GM19397 (cell line): ENCODE measurements around the gene COG6.
A peak's percentile ranks its signal among the peaks of the same experiment; 100 is the strongest.

Experiments used
- ATAC-seq: cut with Tn5 transposase; IDR thresholded peaks from one replicate; pipeline ENCODE4 v1.9.1; 2021; ENCODE audit warnings: mild to moderate bottlenecking, moderate library complexity; ENCODE audit not compliant: unreplicated experiment

COG6 gene

DNA sequence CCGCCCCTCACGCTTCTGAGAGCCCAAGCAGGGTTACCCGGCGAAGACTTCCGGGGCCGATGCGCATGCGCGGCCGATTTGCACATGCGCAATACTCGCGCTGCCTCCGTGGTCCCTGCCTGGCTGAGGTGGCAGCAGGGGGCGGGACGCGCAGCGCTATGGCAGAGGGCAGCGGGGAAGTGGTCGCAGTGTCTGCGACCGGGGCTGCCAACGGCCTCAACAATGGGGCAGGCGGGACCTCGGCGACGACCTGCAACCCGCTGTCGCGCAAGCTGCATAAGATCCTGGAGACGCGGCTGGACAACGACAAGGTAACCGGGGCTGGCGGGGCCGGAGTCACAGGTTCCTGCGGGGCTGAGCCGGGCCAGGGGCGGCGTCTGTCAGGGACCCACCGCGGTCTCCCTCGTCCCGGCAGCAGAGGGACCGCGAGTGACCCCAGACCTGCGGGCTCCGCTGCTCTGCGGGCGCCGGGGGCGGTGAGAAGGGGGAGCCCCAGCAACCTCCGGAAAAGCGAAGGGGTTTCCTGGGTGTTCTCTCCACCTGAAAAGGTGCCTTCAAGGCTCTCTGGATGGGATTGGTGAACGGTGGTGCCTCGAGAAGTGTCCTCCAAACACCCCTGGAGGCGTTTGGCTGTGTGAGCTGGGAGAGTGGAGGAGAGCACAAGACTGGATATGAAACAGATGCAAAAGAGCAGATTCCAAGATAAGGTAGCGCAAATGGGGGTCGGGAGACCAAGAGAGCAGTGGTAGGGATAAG lies at the start of gene COG6:
COG6 (plus strand) TSS at position 94 of the 756 bp plus-strand sequence; CDS start at position 159, 65 bp downstream.
- peak; percentile 98 for ATAC-seq

DNA sequence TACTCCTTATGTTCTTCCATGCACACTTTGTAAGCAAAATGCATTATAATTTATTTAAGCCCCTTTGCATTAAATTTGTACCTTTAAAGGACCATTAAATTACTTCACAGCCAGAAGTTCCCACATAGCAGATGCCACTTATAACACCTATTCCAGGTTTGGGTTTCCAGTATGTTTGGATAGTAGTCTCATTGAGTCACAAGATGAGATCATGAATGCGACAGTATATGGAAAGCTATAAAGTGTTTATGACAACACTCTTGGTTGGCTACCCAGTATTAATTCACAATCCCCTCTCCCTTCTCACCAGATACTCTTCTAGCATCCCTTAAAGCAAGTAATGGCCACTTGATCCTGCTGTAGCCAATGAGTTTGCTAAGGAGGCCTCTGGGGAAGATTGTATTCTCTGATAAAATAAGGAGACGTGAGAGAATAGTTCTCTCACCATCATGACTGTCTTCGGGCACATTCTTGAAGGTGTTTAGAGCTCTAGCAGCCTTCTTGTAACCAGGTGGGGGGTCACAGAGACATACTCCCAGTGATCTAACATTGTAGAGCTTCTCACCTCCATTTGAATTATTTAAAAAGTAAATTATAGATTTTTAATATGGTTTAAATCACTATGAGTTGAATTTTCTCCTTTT lies 49.7 kb upstream of the COG6 start:
- no peak for ATAC-seq

DNA sequence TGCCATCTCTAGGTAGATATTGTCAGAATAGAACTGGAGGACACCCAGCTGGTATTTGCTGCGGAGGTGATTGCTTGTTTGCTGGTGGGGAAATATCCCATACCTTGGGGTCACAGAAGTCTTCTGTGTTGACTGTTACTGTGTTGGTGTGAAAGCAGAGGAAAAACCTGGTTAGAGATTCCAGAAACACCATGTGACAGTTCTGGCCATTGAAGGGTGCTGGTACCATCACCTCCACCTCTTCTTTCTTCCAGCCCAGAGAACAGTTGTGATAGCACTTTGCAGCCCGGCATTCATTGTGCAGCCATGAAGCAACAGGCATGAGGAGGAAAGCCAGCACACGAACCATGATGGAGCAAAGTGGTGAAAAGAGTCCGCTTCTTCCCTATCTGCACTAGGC lies 47.6 kb upstream of the COG6 start:
- no peak for ATAC-seq

DNA sequence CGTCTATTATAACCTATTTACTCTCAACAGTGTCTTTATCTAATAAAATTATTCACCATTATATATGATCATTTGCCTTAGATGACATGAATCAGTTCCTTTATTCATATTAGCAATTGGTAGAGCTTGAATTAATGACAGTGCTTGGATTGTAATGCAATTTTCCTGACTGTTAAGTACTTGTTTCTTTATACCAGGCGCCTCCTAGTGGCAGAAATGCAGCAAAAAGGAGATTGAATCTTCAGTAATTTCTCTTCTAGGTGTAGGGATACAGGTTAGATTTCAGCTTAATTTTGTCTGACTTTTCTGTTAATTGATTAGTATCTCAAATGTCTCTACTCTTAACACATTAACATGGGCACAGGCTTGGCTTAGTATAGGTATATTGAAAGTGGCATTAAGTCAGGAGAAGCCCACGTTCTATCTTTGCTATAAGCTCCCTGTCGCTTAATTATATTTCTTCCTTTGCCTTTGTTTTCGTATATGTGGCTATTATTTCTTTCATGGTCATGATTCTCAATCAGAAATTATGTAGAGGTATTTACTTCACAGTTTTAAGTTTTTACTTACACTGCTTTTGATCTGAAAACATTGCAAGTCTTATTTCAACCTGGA lies 43.3 kb upstream of the COG6 start:
- ATAC-seq: no peak

DNA sequence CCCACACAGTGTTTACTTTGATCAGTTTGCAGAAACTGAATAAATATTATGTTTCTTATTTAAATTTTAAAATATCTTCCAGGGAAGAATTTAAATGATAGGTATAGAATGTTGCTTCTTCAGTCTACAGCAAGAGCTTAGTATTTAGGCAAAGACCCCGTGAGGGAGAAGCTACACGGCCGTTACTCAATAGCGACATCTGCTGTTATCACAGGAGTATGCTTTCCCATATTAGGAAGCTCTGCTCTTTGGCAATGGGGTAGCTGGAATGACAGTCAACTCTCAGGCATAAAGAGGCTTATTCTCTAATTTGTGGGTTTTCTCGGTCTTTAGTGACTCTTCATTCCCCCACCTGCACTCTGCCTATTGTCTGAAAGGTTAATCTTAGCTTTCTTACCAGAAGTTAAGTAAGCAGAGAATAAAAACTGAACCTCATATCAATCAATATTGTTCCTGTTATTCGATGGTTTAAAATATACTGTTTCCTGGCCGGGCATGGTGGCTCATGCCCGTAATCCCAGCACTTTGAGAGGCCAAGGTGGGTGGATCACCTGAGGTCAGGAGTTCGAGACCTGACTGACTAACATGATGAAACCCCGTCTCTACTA lies 39.3 kb upstream of the COG6 start:
- ATAC-seq: no peak

DNA sequence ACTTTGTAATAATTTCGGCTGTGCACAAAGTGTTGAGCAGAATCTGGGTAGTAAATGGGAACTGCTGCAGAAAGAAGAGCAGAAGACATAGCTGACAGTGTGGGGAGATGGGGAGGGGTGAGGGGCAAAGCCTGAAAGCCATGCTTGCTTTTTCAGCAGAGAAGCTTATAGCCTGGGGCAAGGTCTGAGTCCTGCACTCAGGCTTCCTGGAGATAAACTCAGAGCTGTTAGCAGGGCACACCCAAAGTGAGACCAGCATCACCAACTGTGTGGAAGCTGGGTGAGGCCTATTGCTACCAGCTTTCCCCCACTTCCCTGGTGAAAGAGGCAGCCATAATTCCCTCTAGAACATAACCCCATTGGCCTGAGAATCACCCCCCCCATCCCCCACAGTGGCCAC lies 36.9 kb upstream of the COG6 start:
- no peak for ATAC-seq

DNA sequence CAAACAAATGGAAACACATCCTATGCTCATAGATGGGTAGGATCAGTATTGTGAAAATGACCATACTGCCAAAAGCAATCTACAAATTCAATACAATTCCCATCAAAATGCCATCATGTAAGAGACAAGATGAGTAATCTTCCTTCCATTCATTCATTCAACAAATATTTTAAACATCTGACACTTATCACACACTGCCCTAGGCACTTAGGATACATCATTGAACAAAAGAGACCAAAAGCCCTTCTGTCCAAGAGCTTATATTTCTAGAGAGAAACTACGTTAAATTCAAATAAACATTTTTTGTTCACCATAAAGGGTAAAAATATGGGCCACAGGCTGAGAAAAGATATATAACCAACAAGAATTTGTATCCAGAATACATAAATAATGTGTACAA lies 32.0 kb upstream of the COG6 start:
- no peak for ATAC-seq

DNA sequence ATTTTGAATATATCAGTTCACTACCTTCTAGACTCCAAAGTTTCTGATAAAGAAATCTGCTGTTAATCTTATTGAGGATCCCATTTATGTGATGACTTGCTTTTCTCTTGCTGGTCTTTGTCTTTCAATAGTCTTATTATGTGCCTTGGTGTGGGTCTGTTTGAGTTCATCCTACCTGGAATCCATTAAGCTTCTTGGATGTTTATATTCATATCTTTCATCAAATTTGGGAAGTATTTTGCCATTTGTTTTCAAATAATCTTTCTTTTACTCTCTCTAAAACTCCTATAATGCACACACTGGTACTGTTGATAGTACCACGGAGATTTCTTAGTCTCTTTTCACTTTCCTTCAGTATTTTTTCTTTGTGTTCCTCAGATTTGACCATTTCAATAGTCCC lies 24.2 kb upstream of the COG6 start:
- ATAC-seq: no peak

DNA sequence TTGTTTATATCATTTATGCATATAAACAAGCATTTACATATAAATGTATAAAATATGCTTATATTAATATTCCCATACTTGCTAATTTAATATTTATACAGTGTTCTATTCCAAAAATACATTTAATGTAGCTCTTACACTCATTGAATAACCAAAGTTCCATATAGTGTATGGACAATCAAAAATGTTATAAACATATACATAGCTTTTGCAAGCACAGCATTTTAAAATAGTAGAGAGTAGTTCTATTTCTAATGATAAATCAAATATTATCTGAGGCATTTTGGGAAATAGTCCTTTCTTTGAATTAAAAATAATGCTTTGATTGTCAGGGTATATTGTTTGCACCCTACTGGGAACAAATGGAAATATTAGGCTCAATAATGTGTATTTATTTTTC lies 22.5 kb upstream of the COG6 start:
- ATAC-seq: no peak

DNA sequence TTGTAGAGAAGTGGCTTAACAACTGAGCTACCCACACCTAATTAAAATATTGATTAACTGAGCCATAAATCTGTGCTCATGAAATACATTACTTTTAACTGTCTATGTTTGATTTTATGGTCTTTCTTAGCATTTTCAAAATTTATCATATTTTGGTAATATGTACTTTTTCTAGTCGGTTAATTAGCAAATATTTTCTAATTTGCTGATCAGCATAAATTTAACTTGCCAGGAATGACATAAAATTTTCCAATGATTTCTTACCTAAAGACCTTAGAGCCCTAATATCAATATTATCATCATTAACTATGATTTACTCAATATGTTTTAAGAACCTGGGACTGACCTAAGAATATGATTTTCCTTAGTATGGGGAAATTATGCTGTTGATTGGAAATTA lies 19.9 kb upstream of the COG6 start:
- ATAC-seq: no peak

DNA sequence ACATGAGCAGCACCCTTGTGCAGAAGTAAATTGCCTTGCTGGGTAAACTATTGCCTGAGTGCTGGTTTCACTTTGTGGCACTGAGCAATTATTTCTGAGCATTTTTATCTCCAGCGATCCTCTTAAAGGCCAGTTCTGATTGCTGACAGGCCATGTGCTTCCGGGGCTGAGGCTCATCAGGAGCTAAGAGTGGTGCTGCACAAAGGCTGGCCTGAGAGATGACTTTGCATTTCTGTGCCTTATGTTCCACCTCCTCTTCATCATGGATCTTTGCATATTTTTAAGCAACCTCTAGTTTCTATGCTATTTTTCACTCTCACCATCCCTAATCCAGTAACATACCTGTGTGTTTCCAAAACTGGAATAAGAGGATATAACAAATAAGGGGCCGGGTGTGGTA lies 17.6 kb upstream of the COG6 start:
- no peak for ATAC-seq

DNA sequence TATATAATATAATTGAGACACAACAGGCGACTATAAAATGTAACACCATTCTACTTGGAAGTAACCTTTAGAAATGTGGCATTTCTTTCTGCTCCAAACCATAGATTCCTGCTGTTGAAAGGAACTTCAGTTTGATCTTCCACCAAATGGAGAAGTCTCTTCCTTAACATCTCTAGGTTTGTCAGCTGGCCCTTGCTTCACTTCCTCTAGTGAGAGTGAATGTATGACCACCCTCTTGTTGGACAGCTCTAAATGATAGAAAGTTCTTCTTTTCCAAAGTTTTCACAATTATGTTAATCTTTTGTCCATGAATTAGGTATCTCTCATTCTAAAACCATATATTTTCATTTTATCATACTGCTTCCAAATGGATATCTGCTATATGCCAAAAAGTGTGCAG lies 13.8 kb upstream of the COG6 start:
- ATAC-seq: no peak

DNA sequence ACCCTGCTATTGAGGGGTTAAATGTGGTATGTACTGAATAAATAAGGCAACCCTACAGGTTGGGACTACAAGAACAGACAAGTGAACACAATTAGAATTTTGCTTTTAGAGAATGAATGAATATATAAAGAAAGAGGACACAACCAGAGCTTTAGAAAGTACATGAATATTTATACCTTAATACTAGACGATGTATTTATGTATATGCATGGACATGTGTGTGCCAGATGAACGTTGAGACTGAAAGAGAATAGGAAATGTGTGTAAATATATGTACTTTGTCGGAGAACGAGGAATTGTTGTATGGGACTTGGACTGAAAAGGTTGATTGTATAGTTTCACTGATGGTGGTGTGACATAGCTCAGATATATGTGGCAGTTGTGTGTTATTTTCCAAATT lies 9.3 kb upstream of the COG6 start:
- ATAC-seq: no peak

DNA sequence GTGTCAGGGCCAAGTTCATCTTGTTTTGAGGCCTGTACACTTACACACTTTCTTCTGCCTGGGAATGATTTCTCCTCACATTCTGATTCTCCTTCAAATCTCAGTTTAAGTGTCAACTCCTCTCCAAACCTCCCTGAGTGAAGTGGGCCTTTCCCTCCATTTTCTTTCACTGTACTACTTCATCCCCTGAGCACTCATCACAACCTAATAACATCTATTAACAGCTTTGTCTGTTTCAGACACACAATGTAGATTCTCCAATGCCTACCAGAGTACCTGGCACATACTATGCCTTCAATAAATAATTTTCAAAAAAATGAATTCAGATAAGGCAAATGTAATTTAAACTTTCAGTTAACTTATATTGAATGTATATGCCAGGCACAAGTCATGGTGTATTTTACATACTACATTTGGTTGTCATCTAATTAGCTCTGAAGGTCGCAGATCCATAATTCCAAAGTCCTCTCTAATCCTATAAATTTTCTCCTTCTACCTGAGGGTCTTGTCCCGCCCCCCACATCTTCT lies 357 bp upstream of the COG6 start:
- ATAC-seq: no peak

DNA sequence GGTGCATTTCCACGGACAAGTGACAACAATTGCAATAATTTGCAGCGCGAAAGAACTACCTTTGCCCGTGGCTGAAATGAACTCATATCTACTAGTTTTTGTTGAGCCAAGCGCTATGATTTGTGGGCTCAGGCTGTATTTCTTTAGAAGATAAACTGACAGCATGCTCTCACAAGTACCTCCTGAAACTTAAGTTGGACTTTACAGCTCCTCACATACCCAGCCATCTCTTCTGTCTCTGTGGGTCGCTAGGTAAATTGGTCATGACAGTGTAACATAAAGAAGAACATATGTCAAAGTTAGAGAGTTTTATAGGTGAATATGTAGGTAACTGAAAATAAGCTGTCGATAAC lies 839 bp downstream of the COG6 start:
- ATAC-seq: no peak

DNA sequence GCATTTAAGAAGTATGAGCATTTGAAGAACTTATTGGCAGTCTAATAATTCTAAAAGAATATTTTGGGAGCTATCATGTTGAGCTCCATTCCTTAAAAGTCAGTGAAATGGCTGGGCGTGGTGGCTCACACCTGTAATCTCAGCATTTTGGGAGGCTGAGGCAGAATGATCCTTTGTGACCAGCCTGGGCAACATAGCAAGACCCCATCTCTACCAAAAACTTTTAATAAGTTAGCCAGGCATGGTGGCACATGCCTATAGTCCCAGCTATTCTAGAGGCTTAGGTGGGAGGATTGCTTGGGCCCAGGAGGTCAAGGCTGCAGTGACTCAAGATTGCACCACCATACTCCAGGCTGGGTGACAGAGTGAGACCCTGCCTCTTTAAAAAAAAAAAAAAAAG lies 8.0 kb downstream of the COG6 start:
- ATAC-seq: no peak

DNA sequence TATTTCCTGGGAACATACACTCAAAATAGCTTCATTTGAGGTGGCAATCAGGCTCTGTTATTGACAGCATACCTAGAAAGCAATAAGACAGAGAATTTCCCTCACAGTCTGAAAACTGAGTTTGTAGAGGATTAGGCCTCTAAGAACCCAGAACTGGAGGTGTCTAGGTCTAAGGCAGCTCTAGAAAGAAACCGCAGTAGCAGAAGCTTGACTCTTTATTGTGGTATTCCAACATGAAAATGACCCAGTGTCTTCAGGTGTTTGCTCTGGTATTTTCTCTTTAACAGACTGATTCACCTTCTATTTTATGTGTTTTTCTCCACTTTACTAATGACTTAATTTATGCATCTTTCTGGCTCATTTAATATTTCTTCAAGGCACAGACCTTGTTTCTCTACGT lies 8.5 kb downstream of the COG6 start:
- no peak for ATAC-seq

DNA sequence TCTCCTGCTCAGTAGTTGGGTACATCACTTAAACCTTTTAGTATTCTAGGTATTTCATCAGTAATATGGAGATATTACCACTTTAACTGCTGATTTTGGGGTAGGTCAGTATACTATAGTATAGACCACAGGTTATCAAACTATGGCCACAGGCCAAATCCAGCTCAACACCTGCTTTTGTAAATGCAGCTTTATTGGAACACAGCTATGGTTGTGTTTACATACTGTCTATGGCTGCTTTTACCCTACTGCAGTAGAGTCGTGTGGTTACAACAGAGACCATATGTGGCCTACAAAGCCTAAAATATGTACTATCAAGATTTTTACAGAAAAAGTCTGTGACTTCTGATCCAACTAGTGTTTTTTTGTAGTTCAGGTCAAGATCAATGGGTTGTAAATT lies 10.3 kb downstream of the COG6 start:
- no peak for ATAC-seq

DNA sequence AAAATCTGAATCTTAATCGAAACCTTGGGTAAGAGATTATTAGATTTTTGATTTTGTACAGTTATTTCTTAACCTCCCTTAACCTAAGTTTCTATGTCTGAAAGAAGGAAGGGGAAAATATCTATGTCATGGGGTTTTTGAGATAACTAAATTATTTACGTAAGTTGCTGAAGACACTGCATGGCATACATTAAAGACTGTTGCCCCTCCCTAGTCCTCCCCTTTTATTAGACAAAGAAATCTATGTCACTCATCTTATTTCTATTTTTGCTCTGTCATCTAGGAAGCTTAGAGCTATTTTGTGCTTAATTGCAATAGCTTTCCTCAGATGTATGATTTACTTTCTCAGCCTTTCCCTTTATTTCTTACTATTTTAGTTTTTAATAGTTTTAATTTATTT lies 15.0 kb downstream of the COG6 start:
- no peak for ATAC-seq

DNA sequence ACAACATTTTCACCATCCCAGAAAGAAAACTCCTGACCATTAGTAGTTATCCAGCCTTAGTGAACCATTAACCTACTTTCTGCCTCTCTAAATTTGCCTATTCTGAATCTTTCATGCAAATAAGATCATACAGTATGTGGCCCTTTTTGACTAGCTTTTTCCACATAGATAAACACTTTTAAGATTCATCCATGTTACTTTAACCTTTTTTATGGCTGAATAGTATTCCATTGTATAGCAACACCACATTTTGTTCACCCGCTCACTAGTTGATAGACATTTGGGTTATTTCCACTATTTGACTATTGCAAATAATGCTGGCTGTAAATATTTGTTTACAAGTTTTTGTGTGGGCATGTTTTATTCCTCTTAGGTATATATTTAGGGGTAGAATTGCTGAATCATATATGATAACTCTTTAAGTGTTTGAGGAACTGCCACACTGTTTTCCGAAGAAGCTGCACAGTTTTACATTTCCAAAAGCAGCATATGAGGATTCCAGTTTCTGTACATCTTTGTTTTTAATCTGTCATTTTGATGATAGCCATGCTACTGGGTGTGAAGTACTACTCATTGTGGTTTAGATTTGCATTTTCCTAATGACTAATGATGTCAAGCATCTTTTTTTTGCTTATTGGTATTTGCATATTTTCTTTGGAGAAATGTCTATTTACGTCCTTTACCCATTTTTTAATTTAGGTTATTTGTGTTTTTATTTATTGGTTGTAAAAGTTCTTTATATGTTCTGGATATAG lies 17.1 kb downstream of the COG6 start:
- ATAC-seq: no peak

DNA sequence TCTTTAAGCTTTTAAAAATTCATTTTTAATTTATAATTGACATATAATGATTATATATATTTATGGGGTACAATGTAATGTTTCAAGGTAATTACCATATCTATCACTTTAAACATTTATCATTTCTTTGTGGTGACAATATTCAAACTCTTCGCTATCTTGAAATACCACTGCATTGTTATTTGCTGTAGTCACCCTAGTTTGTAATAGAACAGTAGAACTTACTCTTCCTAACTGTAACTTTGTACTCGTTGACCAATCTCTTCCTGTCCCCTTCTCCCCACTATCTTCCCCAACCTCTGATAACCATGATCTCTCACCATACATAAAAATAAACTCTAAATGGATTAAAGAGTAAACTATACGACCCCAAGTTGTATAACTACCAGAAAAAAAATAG lies 20.4 kb downstream of the COG6 start:
- no peak for ATAC-seq
